DOHH2 (cell line): ENCODE results near the gene FAM83F.

Source experiments
- H3F3A ChIP-seq: fragments of 200-600 bp; sonication (generic), shearing (Covaris generic); 2 replicates; pipeline ENCODE4 v1.6.0; 2016; ENCODE audit warnings: antibody characterized with exemption, mild to moderate bottlenecking; ENCODE audit not compliant: control insufficient read depth, insufficient read depth
- H3K27ac ChIP-seq: fragments of 200-600 bp; sonication (generic); 2 replicates; pipeline ENCODE4 v1.5.1; 2014; ENCODE audit warnings: low read depth, mild to moderate bottlenecking, low read length, moderate library complexity
- H3K27me3 ChIP-seq: fragments of 200-600 bp; sonication (generic); 2 replicates; pipeline ENCODE4 v1.6.1; 2014; ENCODE audit warnings: mild to moderate bottlenecking, low read length, mixed read lengths; ENCODE audit not compliant: control insufficient read depth
- H3K36me3 ChIP-seq: fragments of 200-600 bp; sonication (generic); 2 replicates; pipeline ENCODE4 v1.6.1; 2014; ENCODE audit warnings: mild to moderate bottlenecking, low read length, moderate library complexity, mixed read lengths; ENCODE audit not compliant: control insufficient read depth
- H3K4me1 ChIP-seq: fragments of 200-600 bp; sonication (generic); 2 replicates; pipeline ENCODE4 v1.6.1; 2014; ENCODE audit warnings: mild to moderate bottlenecking, low read length, mixed read lengths; ENCODE audit not compliant: control insufficient read depth
- H3K4me2 ChIP-seq: fragments of 200-600 bp; sonication (generic); 2 replicates; pipeline ENCODE4 v1.6.0; 2014; ENCODE audit warnings: mild to moderate bottlenecking, low read length, moderate library complexity
- H3K4me3 ChIP-seq: fragments of 200-600 bp; sonication (generic); 2 replicates; pipeline ENCODE4 v1.5.1; 2014; ENCODE audit warnings: mild to moderate bottlenecking, low read length, mixed read lengths
- H3K79me2 ChIP-seq: fragments of 200-600 bp; sonication (generic); 2 replicates; pipeline ENCODE4 v1.6.1; 2014; ENCODE audit warnings: mild to moderate bottlenecking, low read length, mixed read lengths; ENCODE audit not compliant: control insufficient read depth
- H3K9me2 ChIP-seq: fragments of 200-600 bp; sonication (generic); replicated peaks from 2 replicates; pipeline ENCODE4 v1.6.1; 2014; ENCODE audit warnings: mild to moderate bottlenecking, low read length, mixed read lengths; ENCODE audit not compliant: control insufficient read depth
- H3K9me3 ChIP-seq: fragments of 200-600 bp; sonication (generic); 2 replicates; pipeline ENCODE4 v1.6.1; 2014; ENCODE audit warnings: antibody characterized with exemption, low read length, mixed read lengths; ENCODE audit not compliant: control insufficient read depth, insufficient read depth
- H4K20me1 ChIP-seq: fragments of 200-600 bp; sonication (generic); 2 replicates; pipeline ENCODE4 v1.6.0; 2014; ENCODE audit warnings: low read depth, mild to moderate bottlenecking, antibody characterized with exemption, low read length, moderate library complexity; ENCODE audit not compliant: control insufficient read depth, insufficient read depth
- EZH2phosphoT487 ChIP-seq: fragments of 200-600 bp; sonication (generic); IDR thresholded peaks from 2 replicates; pipeline ENCODE4 v1.6.1; 2017; ENCODE audit warnings: borderline replicate concordance, mild to moderate bottlenecking, antibody characterized with exemption, low read length, moderate library complexity, mixed read lengths
- TF ChIP-seq, protein P1 (sequence below): fragments of 200-600 bp; sonication (generic); IDR thresholded peaks from one replicate; pipeline ENCODE4 v1.5.1; 2014; ENCODE audit warnings: antibody characterized with exemption, mild to moderate bottlenecking, low read depth, low read length; ENCODE audit not compliant: poor library complexity, severe bottlenecking

FAM83F gene

DNA sequence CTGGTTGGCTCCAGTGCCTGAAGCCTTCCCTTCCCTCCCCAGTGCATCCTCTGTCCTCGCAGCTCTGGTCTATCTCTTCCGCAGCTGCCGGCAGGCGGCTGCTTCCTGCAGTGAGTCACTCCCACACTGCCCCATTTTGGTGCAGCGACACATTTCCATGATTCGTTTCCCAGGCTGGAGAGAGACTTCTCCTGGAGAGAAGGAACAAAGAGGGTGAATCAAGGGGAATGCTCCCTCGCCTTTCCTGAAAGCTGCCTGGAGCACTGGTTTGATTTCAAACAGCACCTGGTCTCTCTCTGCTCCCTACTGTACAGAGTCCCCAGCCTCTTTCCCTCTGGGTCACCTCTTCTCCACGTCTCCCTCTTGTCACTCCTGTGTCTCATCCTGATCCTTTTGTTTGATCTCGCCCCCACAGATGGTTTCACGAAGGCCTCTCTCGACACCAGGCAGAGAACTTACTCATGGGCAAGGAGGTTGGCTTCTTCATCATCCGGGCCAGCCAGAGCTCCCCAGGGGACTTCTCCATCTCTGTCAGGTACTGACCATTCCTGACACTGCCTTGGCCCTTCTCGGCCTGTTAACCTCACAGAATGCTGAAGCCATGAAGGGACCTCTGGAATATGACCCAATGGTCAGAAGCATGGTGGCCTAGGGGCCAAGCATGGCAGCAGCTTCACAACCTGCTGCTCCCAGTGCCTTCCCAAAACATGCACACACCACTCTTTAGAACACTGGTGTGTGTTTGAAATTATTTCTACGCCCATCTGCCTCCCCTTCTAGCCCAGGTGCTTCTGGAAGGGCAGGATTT lies 34.9 kb upstream of the FAM83F start, which contains the start of gene TMA7B:
TMA7B (plus strand) TSS at position 758 of the 808 bp plus-strand sequence. CDS start 3,978 bp downstream, outside the sequence.
- Histone ChIP-seq H3K36me3 (no peaks in the 10 kb centered on the region), H3K79me2 (no peaks in the 10 kb centered on the region), H3K27me3 (peaks cover 45% of the 10 kb centered on the region), H3K4me3 (no peak within 1 kb of the TSS), H3K9me2 (no peaks in the 10 kb centered on the region), H3K4me1 (peaks cover 10% of the 10 kb centered on the region), H3K4me2 (no peak within 1 kb of the TSS), H3K27ac (no peak within 1 kb of the TSS), H4K20me1 (no peaks in the 10 kb centered on the region), H3F3A (no peaks in the 10 kb centered on the region), H3K9me3 (no peaks in the 10 kb centered on the region)
- TF ChIP-seq EZH2phosphoT487 = no peak
- TF ChIP-seq, protein P1, sequence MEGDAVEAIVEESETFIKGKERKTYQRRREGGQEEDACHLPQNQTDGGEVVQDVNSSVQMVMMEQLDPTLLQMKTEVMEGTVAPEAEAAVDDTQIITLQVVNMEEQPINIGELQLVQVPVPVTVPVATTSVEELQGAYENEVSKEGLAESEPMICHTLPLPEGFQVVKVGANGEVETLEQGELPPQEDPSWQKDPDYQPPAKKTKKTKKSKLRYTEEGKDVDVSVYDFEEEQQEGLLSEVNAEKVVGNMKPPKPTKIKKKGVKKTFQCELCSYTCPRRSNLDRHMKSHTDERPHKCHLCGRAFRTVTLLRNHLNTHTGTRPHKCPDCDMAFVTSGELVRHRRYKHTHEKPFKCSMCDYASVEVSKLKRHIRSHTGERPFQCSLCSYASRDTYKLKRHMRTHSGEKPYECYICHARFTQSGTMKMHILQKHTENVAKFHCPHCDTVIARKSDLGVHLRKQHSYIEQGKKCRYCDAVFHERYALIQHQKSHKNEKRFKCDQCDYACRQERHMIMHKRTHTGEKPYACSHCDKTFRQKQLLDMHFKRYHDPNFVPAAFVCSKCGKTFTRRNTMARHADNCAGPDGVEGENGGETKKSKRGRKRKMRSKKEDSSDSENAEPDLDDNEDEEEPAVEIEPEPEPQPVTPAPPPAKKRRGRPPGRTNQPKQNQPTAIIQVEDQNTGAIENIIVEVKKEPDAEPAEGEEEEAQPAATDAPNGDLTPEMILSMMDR = no peak

DNA sequence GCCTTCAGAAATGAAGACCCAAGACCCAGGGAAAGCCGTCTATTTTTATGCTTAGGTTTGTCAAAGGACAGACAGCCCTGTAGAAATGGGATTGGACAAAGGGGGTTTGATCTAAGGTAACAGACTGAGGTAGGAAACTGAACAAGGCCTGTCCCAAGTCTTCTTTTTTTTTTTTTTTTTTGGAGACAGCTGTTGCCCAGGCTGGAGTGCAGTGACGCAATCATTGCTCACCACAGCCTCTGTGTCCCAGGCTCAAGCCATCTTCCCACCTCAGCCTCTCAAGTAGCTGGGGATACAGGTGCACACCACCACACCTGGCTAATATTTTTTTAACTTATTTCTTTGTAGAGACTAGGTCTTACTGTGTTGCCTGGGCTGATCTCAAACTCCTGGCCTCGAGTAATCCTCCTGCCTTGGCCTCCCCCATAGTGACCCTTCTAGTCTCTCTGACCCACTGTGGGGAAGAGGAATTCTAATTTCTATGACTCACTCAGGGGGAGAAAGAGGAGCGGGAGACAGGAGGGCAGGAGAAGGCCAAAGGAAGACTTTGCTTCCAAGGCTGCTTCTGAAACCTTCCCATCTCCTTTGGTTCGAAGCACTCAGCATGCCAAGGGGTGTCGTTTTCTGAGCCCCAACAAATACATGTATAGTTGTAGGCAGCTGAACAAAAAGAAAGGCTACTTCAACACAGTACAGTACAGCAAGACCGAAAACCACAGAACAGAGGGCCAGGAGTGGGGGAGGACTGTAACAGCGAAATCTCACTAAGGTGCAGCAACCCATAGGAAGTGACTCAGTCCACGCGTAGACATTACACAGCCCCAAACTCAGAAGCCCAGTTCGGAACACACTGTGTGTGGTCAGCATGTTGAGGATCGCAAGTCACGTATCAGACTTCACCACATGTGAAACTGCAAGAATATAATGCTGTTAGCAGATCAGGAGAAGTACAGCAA lies 33.7 kb upstream of the FAM83F start:
- Histone ChIP-seq H3K9me2 (no peaks in the 10 kb centered on the region), H3K36me3 (no peaks in the 10 kb centered on the region), H3K4me1 (peaks cover 10% of the 10 kb centered on the region), H4K20me1 (no peaks in the 10 kb centered on the region), H3K9me3 (no peaks in the 10 kb centered on the region), H3K4me3 (no peak overlapping the region), H3K27me3 (peaks cover 45% of the 10 kb centered on the region), H3F3A (no peaks in the 10 kb centered on the region), H3K79me2 (no peaks in the 10 kb centered on the region), H3K4me2 (no peak overlapping the region), H3K27ac (no peak overlapping the region)
- TF ChIP-seq, protein P1 = no peak
- TF ChIP-seq EZH2phosphoT487 = no peak

DNA sequence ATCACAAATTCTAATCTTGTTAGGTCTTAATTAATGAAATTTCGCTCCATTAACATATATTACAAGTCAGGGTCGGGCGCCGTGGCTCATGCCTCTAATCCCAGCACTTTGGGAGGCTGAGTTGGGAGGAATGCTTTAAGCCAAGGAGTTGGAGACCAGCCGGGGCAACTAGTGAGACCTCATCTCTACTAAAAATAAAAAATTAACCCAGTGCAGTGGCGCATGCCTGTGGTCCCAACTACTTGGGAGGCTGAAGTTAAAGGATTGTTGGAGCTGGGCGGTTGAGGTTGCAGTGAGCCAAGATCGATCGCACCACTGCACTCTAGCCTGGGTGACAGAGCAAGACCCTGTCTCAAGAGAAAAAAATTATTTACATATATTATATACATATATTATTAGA lies 32.7 kb upstream of the FAM83F start:
- no peaks in the 10 kb centered on the region for H3K79me2 ChIP-seq
- no peaks in the 10 kb centered on the region for H3F3A ChIP-seq
- H3K9me2 ChIP-seq = no peaks in the 10 kb centered on the region
- TF ChIP-seq, protein P1 = no peak
- no peak for TF ChIP-seq EZH2phosphoT487
- H3K9me3 ChIP-seq = no peaks in the 10 kb centered on the region
- peaks cover 5% of the 10 kb centered on the region for H3K4me1 ChIP-seq
- H3K4me2 ChIP-seq = no peak overlapping the region
- no peaks in the 10 kb centered on the region for H4K20me1 ChIP-seq
- peaks cover 52% of the 10 kb centered on the region for H3K27me3 ChIP-seq
- no peak overlapping the region for H3K4me3 ChIP-seq
- H3K27ac ChIP-seq = no peak overlapping the region
- H3K36me3 ChIP-seq = no peaks in the 10 kb centered on the region
